Brain pericyte (primary cell): Measurements from ENCODE around the gene PNLDC1.
"Not testable (repeated sequence)": the region's sequence is repeated elsewhere in the genome, so short reads cannot be mapped to it uniquely, and the experiment has no call there.

Experiments
- DNase-seq: peaks from one replicate; pipeline ENCODE4 v3.0.0-alpha.2; 2012; ENCODE audit warnings: low read depth, low spot score

PNLDC1 gene

GRCh38 chr6:159844737-159845645 lies 44.9 kb downstream of the PNLDC1 start:
- no peak for DNase-seq

- not testable (repeated sequence) for DNase-seq
Measured at GRCh38 chr6:159848552-159848951, 48.5 kb downstream of the PNLDC1 start.

- not testable (repeated sequence) for DNase-seq
Measured at GRCh38 chr6:159849851-159850250, 49.8 kb downstream of the PNLDC1 start.

- DNase-seq: no peak
Measured at GRCh38 chr6:159852877-159853276, 52.8 kb downstream of the PNLDC1 start.

GRCh38 chr6:159853754-159854153 lies 53.7 kb downstream of the PNLDC1 start:
- no peak for DNase-seq

- no peak for DNase-seq
Measured at GRCh38 chr6:159854959-159855358, 54.9 kb downstream of the PNLDC1 start.

GRCh38 chr6:159858259-159858658 lies 58.2 kb downstream of the PNLDC1 start:
- no peak for DNase-seq

- DNase-seq: no peak
Measured at GRCh38 chr6:159860482-159860881, 60.4 kb downstream of the PNLDC1 start.

- no peak for DNase-seq
Measured at GRCh38 chr6:159862103-159862502, 62.0 kb downstream of the PNLDC1 start.

- not testable (repeated sequence) for DNase-seq
Measured at GRCh38 chr6:159863341-159863740, 63.3 kb downstream of the PNLDC1 start.

GRCh38 chr6:159865226-159865920 lies 65.3 kb downstream of the PNLDC1 start:
- DNase-seq: no peak

GRCh38 chr6:159866286-159867247 lies 66.5 kb downstream of the PNLDC1 start:
- no peak for DNase-seq
